OCI-LY7 (cell line): Measurements from ENCODE around the gene CCDC170.

ENCODE experiments used
- EZH2phosphoT487 ChIP-seq: fragments of 200-600 bp; sonication (generic); IDR thresholded peaks from 2 replicates; pipeline ENCODE4 v1.6.1; 2018; ENCODE audit warnings: low read depth, borderline replicate concordance, mild to moderate bottlenecking, mixed run types, antibody characterized with exemption, low read length, moderate library complexity, mixed read lengths
- TF ChIP-seq, protein P1 (sequence below): fragments of 200-600 bp; sonication (generic); conservative IDR thresholded peaks from 2 replicates; pipeline ENCODE4 v1.5.1; 2014; ENCODE audit warnings: mild to moderate bottlenecking, antibody characterized with exemption, low read length, moderate library complexity, mixed read lengths

DNA sequence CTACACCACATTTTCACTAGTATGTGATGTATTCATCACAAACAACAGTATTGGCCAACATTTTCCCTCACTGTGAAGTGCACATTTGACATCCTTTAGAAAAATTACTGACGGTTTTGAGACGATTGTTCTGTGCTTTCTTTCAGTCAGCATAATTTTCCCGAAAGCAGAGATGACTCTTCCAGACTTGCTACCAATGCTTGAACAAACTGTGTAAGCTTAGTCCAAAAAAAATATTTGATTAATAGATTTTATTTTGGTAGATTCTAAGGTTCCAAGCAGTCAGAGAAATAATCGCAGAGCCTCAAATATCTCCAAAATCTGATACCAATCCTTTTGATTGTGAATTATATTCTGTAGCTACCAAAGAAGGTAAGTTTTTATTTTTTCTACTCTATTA, 162.6 kb downstream of the CCDC170 start:
- TF ChIP-seq, protein P1, sequence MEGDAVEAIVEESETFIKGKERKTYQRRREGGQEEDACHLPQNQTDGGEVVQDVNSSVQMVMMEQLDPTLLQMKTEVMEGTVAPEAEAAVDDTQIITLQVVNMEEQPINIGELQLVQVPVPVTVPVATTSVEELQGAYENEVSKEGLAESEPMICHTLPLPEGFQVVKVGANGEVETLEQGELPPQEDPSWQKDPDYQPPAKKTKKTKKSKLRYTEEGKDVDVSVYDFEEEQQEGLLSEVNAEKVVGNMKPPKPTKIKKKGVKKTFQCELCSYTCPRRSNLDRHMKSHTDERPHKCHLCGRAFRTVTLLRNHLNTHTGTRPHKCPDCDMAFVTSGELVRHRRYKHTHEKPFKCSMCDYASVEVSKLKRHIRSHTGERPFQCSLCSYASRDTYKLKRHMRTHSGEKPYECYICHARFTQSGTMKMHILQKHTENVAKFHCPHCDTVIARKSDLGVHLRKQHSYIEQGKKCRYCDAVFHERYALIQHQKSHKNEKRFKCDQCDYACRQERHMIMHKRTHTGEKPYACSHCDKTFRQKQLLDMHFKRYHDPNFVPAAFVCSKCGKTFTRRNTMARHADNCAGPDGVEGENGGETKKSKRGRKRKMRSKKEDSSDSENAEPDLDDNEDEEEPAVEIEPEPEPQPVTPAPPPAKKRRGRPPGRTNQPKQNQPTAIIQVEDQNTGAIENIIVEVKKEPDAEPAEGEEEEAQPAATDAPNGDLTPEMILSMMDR = no peak
- no peak for TF ChIP-seq EZH2phosphoT487
